Right lobe of liver (tissue), 6 donors: ENCODE results near the gene AXDND1. TPM values are rescaled to one million over a fixed set of nuclear protein-coding genes. Genes with fewer than 3 reads are reported as not detected.

Source experiments
- ATAC-seq, 4 donors: fragments of 200-7000 bp; cut with Tn5 transposase; one replicate each; pipeline ENCODE4 v1.9.1; 2020; ENCODE audit warnings: mild to moderate bottlenecking in 4 of 4, moderate library complexity in 4 of 4
- DNase-seq, 3 donors: peaks; one replicate each; pipeline ENCODE4 v3.0.0-alpha.2; 2020
- H3K27ac ChIP-seq, 3 donors: fragments of 200-600 bp; one replicate each; pipeline ENCODE4 v1.8.0; 2022
- H3K27me3 ChIP-seq, 2 donors: fragments of 200-600 bp; one replicate each; pipeline ENCODE4 v1.8.0; 2022
- H3K36me3 ChIP-seq, 4 donors: fragments of 200-600 bp; sonication (generic) in 1 of 4; one replicate each; pipeline versions ENCODE4 v1.5.1 to v1.8.0; 2017 to 2022; ENCODE audit warnings: control low read depth in 1 of 4
- H3K4me1 ChIP-seq, 4 donors: fragments of 200-600 bp; sonication (generic) in 1 of 4; one replicate each; pipeline versions ENCODE4 v1.5.1 to v1.8.0; 2017 to 2022; ENCODE audit warnings: control low read depth in 1 of 4
- H3K4me3 ChIP-seq, 3 donors: fragments of 200-600 bp; one replicate each; pipeline ENCODE4 v1.8.0; 2022
- H3K9me3 ChIP-seq, 4 donors: fragments of 200-600 bp; sonication (generic) in 1 of 4; one replicate each; pipeline versions ENCODE4 v1.5.1 to v1.8.0; 2017 to 2022; ENCODE audit warnings: control low read depth in 1 of 4
- CTCF ChIP-seq, 4 donors: fragments of 200-600 bp in 3 of 4; fragments of 450-650 bp in 1 of 4; IDR thresholded peaks; one replicate each; pipeline versions ENCODE4 v1.5.1 to v1.8.0; 2016 to 2022; ENCODE audit warnings: antibody characterized with exemption in 4 of 4, mild to moderate bottlenecking in 2 of 4
- POLR2A ChIP-seq: fragments of 450-650 bp; IDR thresholded peaks from one replicate; pipeline ENCODE4 v1.6.1; 2017; ENCODE audit warnings: antibody characterized with exemption, mild to moderate bottlenecking
- WGBS: methylation state at CpG from one replicate; pipeline ENCODE4 v1.1.6; 2018; ENCODE audit warnings: low coverage, low lambda C conversion rate; ENCODE audit not compliant: insufficient coverage; ENCODE audit errors: missing lambda C conversion rate; 5-methylcytosine and 5-hydroxymethylcytosine counted together
- intact Hi-C, 2 donors: fragments of 100-400 bp; cut with DNase I; formaldehyde crosslinking; loops; one replicate each; pipeline versions ENCODE4 v1.11.2 to v1.14.1; 2022
- total RNA-seq, 6 experiments: library from RNA; depleted of rRNA in 2 of 6; stranded (reverse); fragments of >200 nt in 2 of 6; fragmentation: NEBNext Ultra II Directional in 3 of 6; extraction: Animal tissue kit (Norgen Biotek cat#: 25700) in 3 of 6; gene quantifications; one replicate each; pipeline versions ENCODE4 v1.1.0 to v1.2.4, GENCODE V29; 2016 to 2023
- donor health status: DM: no; HTN: yes; CAD: no.
- donor health status: DM: no; HTN: no; CAD: no.
- donor health status: DM: no; HTN: no; CAD: no.
- donor health status: DM: no; HTN: yes; CAD: no.
- donor health status: DM: no; HTN: yes; CAD: no.

The AXDND1 gene
- total RNA-seq, 6 experiments from 2014 or later, result 0.09 TPM; not detected in 5

GRCh38 chr1:179329862-179330261 lies 35.9 kb upstream of the AXDND1 start:
- H3K9me3 ChIP-seq, result no peaks in the 10 kb centered on the region
- H3K4me3 ChIP-seq, result no peak overlapping the region
- TF ChIP-seq POLR2A, result no peak
- TF ChIP-seq CTCF (IDR thresholded peaks at IDR 0.05), result no peak
- intact Hi-C loops, result no loop called here
- H3K27ac ChIP-seq, result no peak overlapping the region
- WGBS, result 40% methylated on average over 2 of the region's 2 CpGs
- DNase-seq (no peak), ATAC-seq (no peak)
- no peaks in the 10 kb centered on the region for H3K4me1 ChIP-seq
- H3K27me3 ChIP-seq, result no peaks in the 10 kb centered on the region
- peaks cover 0 to 9% (median 2%) of the 10 kb centered on the region in 4 donors for H3K36me3 ChIP-seq

DNA sequence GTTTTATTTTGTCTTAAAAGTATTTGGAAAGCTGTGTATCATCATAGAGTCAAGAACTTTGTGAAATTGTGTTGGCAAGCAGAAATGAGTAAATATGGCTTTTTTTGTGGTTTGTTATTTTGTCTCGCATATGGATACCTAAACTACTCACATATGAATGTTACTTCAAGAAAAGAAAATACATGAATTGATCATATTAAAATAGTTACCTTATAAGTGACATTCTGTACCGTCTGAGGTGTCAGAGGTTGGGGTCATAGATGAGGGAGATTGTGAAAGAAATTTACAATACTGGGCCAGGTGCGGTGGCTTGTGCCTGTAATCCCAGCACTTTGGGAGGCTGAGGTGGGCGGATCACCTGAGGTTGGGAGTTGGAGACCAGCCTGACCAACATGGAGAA lies 31.3 kb upstream of the AXDND1 start:
- no peak for TF ChIP-seq CTCF (IDR thresholded peaks at IDR 0.05)
- TF ChIP-seq POLR2A, result no peak
- H3K4me3 ChIP-seq, result no peak overlapping the region

GRCh38 chr1:179337288-179337687 lies 28.5 kb upstream of the AXDND1 start:
- no peak overlapping the region for H3K27ac ChIP-seq
- H3K27me3 ChIP-seq, result no peaks in the 10 kb centered on the region
- no peak overlapping the region for H3K4me3 ChIP-seq
- H3K4me1 ChIP-seq, result no peaks in the 10 kb centered on the region
- TF ChIP-seq POLR2A (no peak), CTCF (IDR thresholded peaks at IDR 0.05) (no peak)
- ATAC-seq, result no peak
- no peaks in the 10 kb centered on the region for H3K9me3 ChIP-seq
- no peak for DNase-seq
- intact Hi-C loops, result no loop called here
- WGBS, result 83% methylated on average over 2 of the region's 2 CpGs
- peaks cover 0 to 44% (median 9%) of the 10 kb centered on the region in 4 donors for H3K36me3 ChIP-seq

More for the DNA sequence above, 31.3 kb upstream of the AXDND1 start:
- 90% methylated on average over 4 of the region's 4 CpGs for WGBS
- no peak overlapping the region for H3K27ac ChIP-seq
- intact Hi-C loops, result no loop called here
- ATAC-seq (no peak), DNase-seq (no peak)
- H3K4me1 ChIP-seq, result no peaks in the 10 kb centered on the region
- no peaks in the 10 kb centered on the region for H3K9me3 ChIP-seq
- H3K27me3 ChIP-seq, result no peaks in the 10 kb centered on the region
- peaks cover 0 to 20% (median 3%) of the 10 kb centered on the region in 4 donors for H3K36me3 ChIP-seq

- no peaks in the 10 kb centered on the region for H3K27me3 ChIP-seq
- H3K36me3 ChIP-seq, result peaks cover 0 to 44% (median 9%) of the 10 kb centered on the region in 4 donors
- ATAC-seq (no peak), DNase-seq (no peak)
- H3K4me1 ChIP-seq, result no peaks in the 10 kb centered on the region
- TF ChIP-seq CTCF (IDR thresholded peaks at IDR 0.05), result no peak
- no peak for TF ChIP-seq POLR2A
- H3K9me3 ChIP-seq, result no peaks in the 10 kb centered on the region
- intact Hi-C loops, result no loop called here
- no peak overlapping the region for H3K27ac ChIP-seq
- no peak overlapping the region for H3K4me3 ChIP-seq
- 96% methylated on average over 4 of the region's 5 CpGs for WGBS
These were observed 27.7 kb upstream of the AXDND1 start for GRCh38 chr1:179337942-179338560.
